Pancreas (tissue), 10 donors: ENCODE data around the gene HIVEP3. TPM values are rescaled to one million over a fixed set of nuclear protein-coding genes. Genes with fewer than 3 reads are reported as not detected.
A peak's percentile ranks its signal among the peaks of the same experiment; 100 is the strongest.

ENCODE experiments used
- ATAC-seq, 4 donors: fragments of 200-7000 bp; cut with Tn5 transposase; one replicate each; pipeline versions ENCODE4 v1.8.0 to v1.9.1; 2020; ENCODE audit warnings: mild to moderate bottlenecking in 4 of 4, moderate library complexity in 4 of 4
- DNase-seq, 6 donors: peaks; one replicate each; pipeline ENCODE4 v3.0.0-alpha.2; 2020
- FAIRE-seq: peaks from 2 replicates; lab custom pipeline; 2012; peaks lifted over from hg19 to GRCh38; lab: Jason Lieb, UNC
- H3K27ac ChIP-seq, 4 donors: fragments of 200-600 bp; sonication (generic); 1 replicate in 3 of 4; 2 replicates in 1 of 4; pipeline versions ENCODE4 v1.5.0 to v1.8.0; 2020
- H3K27me3 ChIP-seq, 4 donors: fragments of 200-600 bp; one replicate each; pipeline ENCODE4 v1.8.0; 2021
- H3K36me3 ChIP-seq, 3 donors: fragments of 200-600 bp; sonication (generic) in 1 of 3; one replicate each; pipeline versions ENCODE4 v1.5.0 to v1.8.0; 2020 to 2021
- H3K4me1 ChIP-seq, 3 donors: fragments of 200-600 bp; one replicate each; pipeline ENCODE4 v1.8.0; 2021
- H3K4me3 ChIP-seq, 4 donors: fragments of 200-600 bp; sonication (generic) in 2 of 4; one replicate each; pipeline versions ENCODE4 v1.5.0 to v1.8.0; 2020 to 2021
- H3K9me3 ChIP-seq, 4 donors: fragments of 200-600 bp; one replicate each; pipeline ENCODE4 v1.8.0; 2021
- CTCF ChIP-seq, 4 donors: fragments of 200-600 bp; sonication (generic) in 3 of 4; IDR thresholded peaks; one replicate each; pipeline versions ENCODE4 v1.5.0 to v1.8.0; 2021; ENCODE audit warnings: antibody characterized with exemption in 4 of 4
- WGBS, 2 donors: extraction: QIAGEN DNeasy Blood & Tissue Kit; methylation state at CpG; one replicate each; pipeline ENCODE4 v1.1.7; 2013; 5-methylcytosine and 5-hydroxymethylcytosine counted together
- intact Hi-C, 3 donors: fragments of 100-400 bp; cut with DNase I; formaldehyde crosslinking; loops; one replicate each; pipeline versions ENCODE4 v1.11.1 to v1.14.2; 2022
- polyA plus RNA-seq, 2 donors: library from polyadenylated mRNA; stranded (reverse); fragments of 200-250 nt; gene quantifications; one replicate each; pipeline ENCODE4 v1.2.3, GENCODE V29; 2013
- total RNA-seq, 6 donors: library from RNA; stranded (reverse); fragmentation: NEBNext Ultra II Directional in 4 of 6; extraction: Animal tissue kit (Norgen Biotek cat#: 25700) in 4 of 6; gene quantifications; one replicate each; pipeline versions ENCODE4 v1.2.1 to v1.2.4, GENCODE V29; 2021 to 2023
- donor health status: healthy with polysubstance abuse.
- donor health status: DM: no; HTN: no; CAD: no; lungs with moderate emphysema.
- donor health status: DM: no; HTN: no; CAD: no.
- donor health status: control.
- donor health status: control.
- donor health status: Bipolar disorder and iron deficiency.
- donor health status: DM: yes; HTN: yes; CAD: no.
- donor health status: DM: no; HTN: no; CAD: no.
- donor health status: DM: no; HTN: no; CAD: no.
- donor health status: DM: yes; HTN: yes; CAD: no.

Gene HIVEP3
- total and polyA plus RNA-seq, 8 donors: 2.7 to 5.0 (median 3.1) TPM

GRCh38 chr1:41497056-41497440 is 421.7 kb downstream of the HIVEP3 start:
- no peaks in the 10 kb centered on the region for H3K9me3 ChIP-seq
- WGBS, 2 donors: 87 to 88% methylated on average over 13 of the region's 13 CpGs
- FAIRE-seq: no peak

GRCh38 chr1:41496080-41497055 is 422.4 kb downstream of the HIVEP3 start:
- Histone ChIP-seq H3K27ac (peak overlapping the region; percentile 62 to 77 (median 66)), H3K9me3 (no peaks in the 10 kb centered on the region), H3K36me3 (no peaks in the 10 kb centered on the region), H3K27me3 (no peaks in the 10 kb centered on the region), H3K4me1 (peaks cover 18 to 44% (median 25%) of the 10 kb centered on the region in 3 donors), H3K4me3 (peak overlapping the region in 2 of 4 donors; percentile 7 to 38)
- 19 to 20% methylated on average over 49 to 74 of the region's 74 CpGs for WGBS, 2 donors
- intact Hi-C loops: no loop called here
- no peak for TF ChIP-seq CTCF (IDR thresholded peaks at IDR 0.05)
- FAIRE-seq (no peak), DNase-seq (peak in 5 of 6 donors; percentile 78 to 90 (median 84)), ATAC-seq (peak; percentile 44 to 66 (median 50))

More at GRCh38 chr1:41497056-41497440, 421.7 kb downstream of the HIVEP3 start:
- H3K4me1 ChIP-seq: peaks cover 20 to 45% (median 28%) of the 10 kb centered on the region in 3 donors
- no peaks in the 10 kb centered on the region for H3K27me3 ChIP-seq
- ATAC-seq (no peak), DNase-seq (peak in 2 of 6 donors; percentile 37 to 71)
- no peaks in the 10 kb centered on the region for H3K36me3 ChIP-seq
- no peak overlapping the region for H3K4me3 ChIP-seq
- intact Hi-C loops: no loop called here
- H3K27ac ChIP-seq: peak overlapping the region in 3 of 4 donors; percentile 62 to 77 (median 71)
- TF ChIP-seq CTCF (IDR thresholded peaks at IDR 0.05): no peak

GRCh38 chr1:41495210-41495948 is 423.3 kb downstream of the HIVEP3 start:
- Histone ChIP-seq H3K36me3 (no peaks in the 10 kb centered on the region), H3K4me1 (peaks cover 11 to 36% (median 17%) of the 10 kb centered on the region in 3 donors), H3K27me3 (no peaks in the 10 kb centered on the region), H3K4me3 (no peak overlapping the region), H3K27ac (peak overlapping the region; percentile 11 to 77 (median 47)), H3K9me3 (no peaks in the 10 kb centered on the region)
- no peak for TF ChIP-seq CTCF (IDR thresholded peaks at IDR 0.05)
- WGBS, 2 donors: 60% methylated on average over 19 of the region's 19 CpGs
- intact Hi-C loops: no loop called here
- DNase-seq (peak in 1 of 6 donors; percentile 66), ATAC-seq (peak in 3 of 4 donors; percentile 6 to 32 (median 23)), FAIRE-seq (no peak)

GRCh38 chr1:41494351-41495209 is 424.1 kb downstream of the HIVEP3 start:
- 86 to 87% methylated on average over 17 of the region's 17 CpGs for WGBS, 2 donors
- peak in 2 of 6 donors; percentile 21 to 43 for DNase-seq
- H3K36me3 ChIP-seq: no peaks in the 10 kb centered on the region
- no peaks in the 10 kb centered on the region for H3K9me3 ChIP-seq
- no peak for FAIRE-seq
- H3K27me3 ChIP-seq: no peaks in the 10 kb centered on the region
- intact Hi-C loops: no loop called here
- no peak overlapping the region for H3K4me3 ChIP-seq
- H3K27ac ChIP-seq: no peak overlapping the region
- no peak for ATAC-seq
- no peak for TF ChIP-seq CTCF (IDR thresholded peaks at IDR 0.05)
- peaks cover 3 to 29% (median 10%) of the 10 kb centered on the region in 3 donors for H3K4me1 ChIP-seq
